Measurements from ENCODE around the gene SLC9A1.
"Not testable (repeated sequence)": the region's sequence is repeated elsewhere in the genome, so short reads cannot be mapped to it uniquely, and the experiment has no call there.

Gene SLC9A1

GRCh38 chr1:27154991-27155781 is at the start of gene SLC9A1:
TSS of gene SLC9A1 (minus strand) at chr1:27155125. CDS start at chr1:27154334, 791 bp downstream.
- DNase-seq, result peak; percentile 94

- DNase-seq, result no peak
Observed at GRCh38 chr1:27203946-27204345, 49.0 kb upstream of the SLC9A1 start.

GRCh38 chr1:27201295-27201694 is 46.4 kb upstream of the SLC9A1 start:
- no peak for DNase-seq

- DNase-seq, result no peak
Observed at GRCh38 chr1:27193194-27193593, 38.3 kb upstream of the SLC9A1 start.

GRCh38 chr1:27192039-27192529 is 37.2 kb upstream of the SLC9A1 start:
- no peak for DNase-seq

GRCh38 chr1:27184665-27185064 is 29.7 kb upstream of the SLC9A1 start:
- DNase-seq, result not testable (repeated sequence)

- DNase-seq, result no peak
Observed at GRCh38 chr1:27179979-27180378, 25.1 kb upstream of the SLC9A1 start.

GRCh38 chr1:27179379-27179778 is 24.5 kb upstream of the SLC9A1 start:
- DNase-seq, result no peak

- no peak for DNase-seq
Observed at GRCh38 chr1:27176954-27177353, 22.0 kb upstream of the SLC9A1 start.

- no peak for DNase-seq
Observed at GRCh38 chr1:27176323-27176722, 21.4 kb upstream of the SLC9A1 start.

GRCh38 chr1:27172992-27173391 is 18.1 kb upstream of the SLC9A1 start:
- DNase-seq, result not testable (repeated sequence)

GRCh38 chr1:27166929-27167328 is 12.0 kb upstream of the SLC9A1 start:
- no peak for DNase-seq

GRCh38 chr1:27166351-27166802 is 11.5 kb upstream of the SLC9A1 start:
- no peak for DNase-seq

- DNase-seq, result no peak
Observed at GRCh38 chr1:27163093-27163492, 8.2 kb upstream of the SLC9A1 start.

GRCh38 chr1:27162090-27162489 is 7.2 kb upstream of the SLC9A1 start:
- DNase-seq, result no peak

GRCh38 chr1:27161594-27161993 is 6.7 kb upstream of the SLC9A1 start:
- DNase-seq, result no peak

GRCh38 chr1:27157194-27157593 is 2.3 kb upstream of the SLC9A1 start:
- DNase-seq, result no peak

GRCh38 chr1:27154469-27154990 is 395 bp downstream of the SLC9A1 start:
- DNase-seq, result no peak

GRCh38 chr1:27153927-27154358 is 982 bp downstream of the SLC9A1 start:
- DNase-seq, result no peak

GRCh38 chr1:27153549-27153886 is 1.4 kb downstream of the SLC9A1 start:
- no peak for DNase-seq

- no peak for DNase-seq
Observed at GRCh38 chr1:27152829-27153548, 1.9 kb downstream of the SLC9A1 start.

- DNase-seq, result no peak
Observed at GRCh38 chr1:27152004-27152828, 2.7 kb downstream of the SLC9A1 start.

GRCh38 chr1:27150641-27151040 is 4.3 kb downstream of the SLC9A1 start:
- DNase-seq, result no peak

All from activated T-cell treated with anti-CD3 and anti-CD28 coated beads, Interleukin-2, amount 50 U/mL, for 1 hour (primary cell).